Stimulated activated naive B cell treated with anti-CD40 and anti-IgM and Interleukin-4, amounts not matched to agents 10 μg/mL and 1 μg/mL and 100 μg/mL, for 72 hours (primary cell): ENCODE data around the gene IRX3.
"Not testable (repeated sequence)": the region's sequence is repeated elsewhere in the genome, so short reads cannot be mapped to it uniquely, and the experiment has no call there.

Source experiments
- ATAC-seq, 2 donors: fragments of 150-1000 bp; cut with Tn5 transposase; replicated peaks; 2 replicates each; pipeline ENCODE4 v1.10.0; 2021; ENCODE audit warnings: moderate library complexity in 1 of 2
- DNase-seq: peaks from one replicate; pipeline ENCODE4 v3.0.0; 2021
- H3K27ac Mint-ChIP-seq: one replicate; pipeline ENCODE4 v1.8.0; 2022; ENCODE audit warnings: mild to moderate bottlenecking, mixed read lengths
- H3K27me3 Mint-ChIP-seq, 2 donors: one replicate each; pipeline ENCODE4 v1.8.0; 2022; ENCODE audit warnings: mixed read lengths in 2 of 2
- H3K36me3 Mint-ChIP-seq, 2 donors: one replicate each; pipeline ENCODE4 v1.8.0; 2022; ENCODE audit warnings: mixed read lengths in 2 of 2, mild to moderate bottlenecking in 1 of 2
- H3K4me1 Mint-ChIP-seq, 2 donors: one replicate each; pipeline ENCODE4 v1.8.0; 2022; ENCODE audit warnings: mixed read lengths in 2 of 2, mild to moderate bottlenecking in 1 of 2
- H3K4me3 Mint-ChIP-seq, 2 donors: one replicate each; pipeline ENCODE4 v1.8.0; 2022; ENCODE audit warnings: mild to moderate bottlenecking in 2 of 2, mixed read lengths in 2 of 2, moderate library complexity in 1 of 2
- H3K9me3 Mint-ChIP-seq, 2 donors: one replicate each; pipeline ENCODE4 v1.8.0; 2022; ENCODE audit warnings: mixed read lengths in 2 of 2, mild to moderate bottlenecking in 1 of 2

IRX3 gene

DNA sequence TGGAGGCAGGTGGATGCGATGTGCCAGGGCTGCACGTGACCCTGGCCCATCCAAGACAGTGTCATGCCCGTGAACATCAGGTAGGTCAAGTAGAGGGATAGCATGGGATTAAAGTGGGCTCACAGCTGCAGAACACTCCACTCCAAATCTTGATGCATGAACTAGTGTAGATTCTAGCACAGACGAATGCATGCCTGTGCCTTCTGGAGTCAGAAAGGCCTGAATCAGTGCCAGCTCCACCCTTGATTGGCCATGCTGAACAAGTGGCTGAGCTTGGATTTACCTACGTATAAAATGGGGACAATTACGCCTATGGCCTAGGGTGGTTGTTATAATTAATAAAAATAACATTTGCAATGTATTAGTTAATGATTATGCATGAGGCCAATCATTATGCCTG, 10.6 kb downstream of the IRX3 start:
- Mint-ChIP-seq H3K27me3 (peaks cover 22 to 29% of the 10 kb centered on the region in 2 donors), H3K27ac (no peak overlapping the region), H3K4me3 (no peak overlapping the region), H3K4me1 (peaks cover 1 to 2% of the 10 kb centered on the region in 2 donors), H3K9me3 (peaks cover 0 to 3% of the 10 kb centered on the region in 2 donors), H3K36me3 (no peaks in the 10 kb centered on the region)
- ATAC-seq = no peak
- no peak for DNase-seq

DNA sequence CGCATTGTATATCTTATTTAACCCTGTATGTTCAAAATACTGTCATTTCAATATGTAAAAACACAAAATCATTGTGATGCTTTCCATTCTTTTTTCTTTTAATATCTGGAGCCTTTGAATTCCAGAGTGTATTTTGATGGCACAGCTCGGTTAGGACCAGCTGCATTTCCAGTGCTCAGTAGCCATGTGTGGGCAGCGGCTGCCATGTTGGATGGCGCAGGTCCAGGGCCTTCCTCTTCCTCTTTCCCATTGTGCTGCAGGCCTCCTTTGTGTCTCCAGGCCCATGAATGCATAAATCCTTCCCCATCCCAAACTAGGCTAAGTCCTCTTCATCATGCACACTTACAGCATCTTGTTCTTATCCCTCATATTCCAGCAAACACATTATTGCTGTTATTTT, 13.0 kb downstream of the IRX3 start:
- H3K4me1 Mint-ChIP-seq = no peaks in the 10 kb centered on the region
- DNase-seq (no peak), ATAC-seq (no peak)
- H3K27ac Mint-ChIP-seq = no peak overlapping the region
- H3K36me3 Mint-ChIP-seq = no peaks in the 10 kb centered on the region
- no peak overlapping the region for H3K4me3 Mint-ChIP-seq
- H3K9me3 Mint-ChIP-seq = peaks cover 0 to 5% of the 10 kb centered on the region in 2 donors
- peaks cover 11 to 26% of the 10 kb centered on the region in 2 donors for H3K27me3 Mint-ChIP-seq

DNA sequence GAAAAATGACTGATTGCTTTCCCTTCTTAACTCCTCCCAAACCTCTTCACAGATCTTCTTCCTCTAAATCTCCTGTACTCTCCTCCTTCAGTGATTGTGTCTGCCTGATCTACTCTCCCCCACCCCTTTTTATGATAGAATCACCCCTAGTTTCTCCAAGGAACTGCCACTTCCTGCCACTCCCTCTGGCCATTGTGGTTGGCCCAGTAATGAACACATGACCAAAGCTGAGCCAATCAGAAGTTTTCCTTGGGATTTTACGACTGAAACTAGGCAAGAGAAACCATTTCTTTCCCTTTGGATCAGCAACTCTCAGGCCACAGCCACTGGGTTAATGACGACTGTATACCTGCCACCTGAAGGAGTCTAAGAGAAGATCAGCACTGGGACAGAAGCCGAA, 15.9 kb downstream of the IRX3 start:
- H3K27ac Mint-ChIP-seq = no peak overlapping the region
- no peak overlapping the region for H3K4me3 Mint-ChIP-seq
- H3K4me1 Mint-ChIP-seq = no peaks in the 10 kb centered on the region
- DNase-seq (no peak), ATAC-seq (no peak)
- no peaks in the 10 kb centered on the region for H3K36me3 Mint-ChIP-seq
- H3K9me3 Mint-ChIP-seq = peaks cover 0 to 5% of the 10 kb centered on the region in 2 donors
- H3K27me3 Mint-ChIP-seq = peaks cover 20 to 47% of the 10 kb centered on the region in 2 donors

DNA sequence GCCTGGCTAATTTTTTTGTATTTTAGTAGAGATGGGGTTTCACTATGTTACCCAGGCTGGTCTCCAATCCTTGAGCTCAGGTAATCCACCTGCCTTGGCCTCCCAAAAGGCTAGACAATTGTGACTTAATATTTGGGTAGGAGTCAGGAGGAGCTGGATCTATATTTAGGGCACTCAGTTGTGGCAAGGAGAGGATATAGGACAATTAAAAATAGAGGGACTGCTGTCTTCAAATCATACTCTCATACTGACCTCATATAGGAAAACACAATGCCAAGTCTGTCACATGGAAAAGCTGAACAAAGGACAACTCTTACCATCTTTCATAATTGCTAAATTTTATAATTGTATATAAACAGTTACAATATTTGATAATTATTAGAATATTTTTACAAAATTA, 17.1 kb downstream of the IRX3 start:
- H3K4me3 Mint-ChIP-seq = no peak overlapping the region
- ATAC-seq (no peak), DNase-seq (no peak)
- peaks cover 0 to 5% of the 10 kb centered on the region in 2 donors for H3K9me3 Mint-ChIP-seq
- H3K27ac Mint-ChIP-seq = no peak overlapping the region
- peaks cover 23 to 43% of the 10 kb centered on the region in 2 donors for H3K27me3 Mint-ChIP-seq
- H3K4me1 Mint-ChIP-seq = no peaks in the 10 kb centered on the region
- H3K36me3 Mint-ChIP-seq = no peaks in the 10 kb centered on the region

DNA sequence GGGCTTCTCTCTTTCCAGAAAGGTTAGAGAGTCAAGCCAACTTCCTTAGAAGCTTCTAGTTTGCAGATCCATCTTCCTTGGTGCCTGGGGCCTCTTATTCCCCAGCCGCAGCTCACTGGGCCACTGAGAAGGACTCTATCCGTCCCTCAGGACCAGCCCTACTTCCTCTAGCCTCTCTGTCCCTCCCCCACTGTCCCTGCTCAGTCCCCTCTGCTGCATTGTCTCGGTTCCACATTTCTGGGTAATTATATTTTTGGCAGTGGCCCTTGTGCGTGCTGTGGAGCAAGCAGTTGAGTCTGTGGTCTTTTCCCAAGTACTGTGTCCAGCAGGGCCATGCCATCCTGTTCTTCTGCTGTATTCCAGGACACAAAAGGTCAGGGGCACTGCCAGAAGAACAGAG, 17.8 kb downstream of the IRX3 start:
- ATAC-seq = no peak
- no peak overlapping the region for H3K4me3 Mint-ChIP-seq
- DNase-seq = no peak
- peaks cover 22 to 43% of the 10 kb centered on the region in 2 donors for H3K27me3 Mint-ChIP-seq
- no peaks in the 10 kb centered on the region for H3K36me3 Mint-ChIP-seq
- no peak overlapping the region for H3K27ac Mint-ChIP-seq
- H3K9me3 Mint-ChIP-seq = peaks cover 0 to 4% of the 10 kb centered on the region in 2 donors
- H3K4me1 Mint-ChIP-seq = no peaks in the 10 kb centered on the region

DNA sequence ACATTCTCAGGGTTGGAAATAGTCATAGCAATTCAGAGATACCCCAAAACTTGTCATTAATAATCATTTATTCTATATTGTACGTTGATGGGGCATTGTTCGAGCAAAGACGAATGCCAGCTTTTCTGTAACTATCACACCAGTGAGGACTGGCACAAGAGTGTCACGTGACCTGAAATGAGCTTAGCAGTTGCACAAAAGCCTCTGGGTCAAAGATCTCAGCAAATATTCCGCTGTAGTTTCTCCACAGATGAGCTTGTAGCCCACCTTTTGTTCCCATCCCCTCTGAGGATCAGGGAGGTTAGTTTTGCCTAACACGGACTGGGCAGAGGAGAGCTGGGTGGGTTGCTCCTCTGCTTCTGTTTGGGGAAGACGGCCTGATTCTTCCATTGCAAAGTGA, 18.2 kb downstream of the IRX3 start:
- ATAC-seq = no peak
- no peak overlapping the region for H3K4me3 Mint-ChIP-seq
- no peaks in the 10 kb centered on the region for H3K4me1 Mint-ChIP-seq
- DNase-seq = no peak
- H3K27ac Mint-ChIP-seq = no peak overlapping the region
- peaks cover 0 to 1% of the 10 kb centered on the region in 2 donors for H3K9me3 Mint-ChIP-seq
- H3K36me3 Mint-ChIP-seq = no peaks in the 10 kb centered on the region
- peaks cover 26 to 48% of the 10 kb centered on the region in 2 donors for H3K27me3 Mint-ChIP-seq

DNA sequence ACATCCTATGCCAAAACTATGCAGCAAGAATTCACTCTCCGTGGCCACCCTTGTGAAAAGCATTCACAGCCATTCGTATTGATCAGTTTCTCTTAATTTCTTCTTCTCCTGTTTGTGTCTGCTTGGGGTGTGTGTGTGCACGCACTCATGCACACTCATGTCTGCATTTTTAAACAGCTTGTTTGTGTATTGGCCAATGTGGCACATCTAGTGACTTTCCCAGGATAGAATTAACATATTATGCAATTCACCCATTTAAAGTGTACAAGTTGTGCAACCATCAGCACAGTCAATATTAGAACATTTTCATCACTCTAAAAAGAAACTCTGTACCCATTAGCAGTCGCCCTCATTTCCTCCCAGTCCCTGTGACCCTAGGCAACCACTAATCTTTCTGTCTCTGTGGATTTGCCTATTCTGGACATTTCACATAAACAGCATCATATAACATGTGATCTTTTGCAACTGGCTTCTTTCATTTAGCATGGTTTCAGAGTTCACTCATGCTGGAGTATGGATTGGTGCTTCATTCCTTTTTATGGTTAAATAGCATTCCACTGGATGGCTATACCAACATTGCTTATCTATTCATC, 20.1 kb downstream of the IRX3 start:
- H3K27ac Mint-ChIP-seq = no peak overlapping the region
- H3K36me3 Mint-ChIP-seq = no peaks in the 10 kb centered on the region
- H3K9me3 Mint-ChIP-seq = peaks cover 0 to 4% of the 10 kb centered on the region in 2 donors
- H3K4me3 Mint-ChIP-seq = no peak overlapping the region
- H3K4me1 Mint-ChIP-seq = no peaks in the 10 kb centered on the region
- H3K27me3 Mint-ChIP-seq = peaks cover 27 to 53% of the 10 kb centered on the region in 2 donors
- no peak for DNase-seq
- no peak for ATAC-seq

DNA sequence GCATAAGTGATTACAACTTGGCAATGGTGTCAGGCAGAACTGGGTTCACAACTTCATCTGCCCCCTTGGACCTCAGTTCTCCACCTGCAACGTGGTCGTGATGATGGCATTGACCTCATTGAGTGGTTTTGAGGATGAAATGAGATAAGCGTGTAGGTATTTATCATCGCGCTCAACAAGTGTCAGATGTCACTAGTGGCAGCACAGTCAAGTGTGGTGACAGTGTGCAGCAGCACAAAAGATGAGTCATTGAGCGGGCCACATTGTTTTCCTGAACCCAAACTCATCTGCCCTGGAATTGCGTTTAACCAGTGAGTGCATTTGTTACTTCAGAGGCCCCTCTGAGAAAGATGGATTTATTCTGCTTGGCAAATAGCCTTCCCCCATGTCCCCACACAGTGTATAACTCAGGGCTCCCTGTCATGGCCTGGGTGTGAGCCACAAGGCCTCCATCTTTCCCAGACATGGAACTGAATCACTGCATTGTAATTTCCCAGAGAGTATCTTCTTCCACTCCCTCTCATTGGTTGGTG, 20.9 kb downstream of the IRX3 start:
- no peak for ATAC-seq

DNA sequence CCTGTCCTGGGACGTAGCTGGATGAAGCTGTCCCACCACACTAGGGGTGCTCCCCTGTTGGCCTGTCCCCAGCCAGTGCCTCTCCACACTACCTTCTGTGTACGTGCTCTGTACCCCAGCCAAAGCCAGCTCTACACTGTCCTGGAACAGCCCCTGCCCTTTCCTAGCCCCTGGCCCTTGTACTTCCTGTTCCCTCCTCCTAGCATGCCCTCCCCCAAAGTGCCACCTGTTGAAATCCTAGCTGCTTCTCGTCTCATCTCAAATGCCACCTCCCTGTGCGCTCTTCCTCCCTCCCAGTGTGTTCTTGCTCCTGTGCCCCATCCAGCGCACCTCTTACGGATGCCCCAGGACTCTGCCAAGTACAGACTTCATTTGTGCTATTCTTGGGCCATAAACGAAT, 33.5 kb downstream of the IRX3 start:
- Mint-ChIP-seq H3K4me1 (no peaks in the 10 kb centered on the region), H3K9me3 (peaks cover 0 to 1% of the 10 kb centered on the region in 2 donors), H3K27me3 (peaks cover 5 to 6% of the 10 kb centered on the region in 2 donors), H3K4me3 (no peak overlapping the region), H3K36me3 (no peaks in the 10 kb centered on the region), H3K27ac (no peak overlapping the region)
- no peak for DNase-seq
- no peak for ATAC-seq

More for the DNA sequence above, 20.9 kb downstream of the IRX3 start:
- Mint-ChIP-seq H3K36me3 (no peaks in the 10 kb centered on the region), H3K27me3 (peaks cover 25 to 50% of the 10 kb centered on the region in 2 donors), H3K4me3 (no peak overlapping the region), H3K27ac (no peak overlapping the region), H3K9me3 (peaks cover 0 to 4% of the 10 kb centered on the region in 2 donors), H3K4me1 (no peaks in the 10 kb centered on the region)
- DNase-seq = no peak

DNA sequence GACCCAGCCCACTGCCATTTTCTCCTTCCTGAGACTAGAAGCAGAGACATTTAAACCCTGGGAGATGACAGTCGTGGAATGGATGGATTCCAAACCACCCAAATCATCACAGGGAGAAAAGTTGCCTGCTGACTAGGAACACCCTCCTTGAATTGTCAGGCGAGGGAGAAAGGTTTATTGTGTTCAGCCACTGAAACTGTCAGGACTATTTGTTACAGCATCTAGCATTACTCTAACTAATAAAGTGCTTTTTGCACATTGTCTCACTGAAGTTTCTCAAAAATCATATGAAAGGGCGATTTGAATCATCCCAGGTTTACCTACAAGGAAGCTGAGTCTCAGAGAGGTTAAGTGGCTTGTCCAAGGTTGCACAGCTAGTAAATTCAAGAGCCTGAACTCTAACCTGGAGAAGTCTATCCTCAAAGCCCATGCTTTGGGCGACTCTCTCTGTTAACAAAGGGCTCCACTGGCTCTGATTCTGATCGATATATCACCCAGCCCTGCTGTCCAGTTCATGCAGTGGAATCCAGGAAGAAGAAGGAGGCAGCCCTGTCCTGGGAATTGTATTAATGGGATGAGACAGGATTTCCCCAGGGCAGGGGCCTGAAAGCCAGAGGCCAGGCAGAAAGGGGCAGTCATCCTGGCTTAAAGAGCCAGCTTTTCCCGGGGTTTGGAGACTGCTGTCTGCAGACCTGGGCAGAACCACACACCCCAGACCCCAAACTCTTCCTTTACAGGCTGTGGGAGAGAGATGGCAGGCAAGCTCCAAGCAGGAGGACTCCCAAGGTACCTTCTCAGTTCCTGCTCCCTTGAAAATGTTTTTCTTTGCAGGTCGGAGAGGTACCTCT, 37.5 kb downstream of the IRX3 start:
- H3K4me3 Mint-ChIP-seq = no peak overlapping the region
- no peak for DNase-seq
- peaks cover 4 to 5% of the 10 kb centered on the region in 2 donors for H3K9me3 Mint-ChIP-seq
- H3K27me3 Mint-ChIP-seq = peaks cover 5 to 9% of the 10 kb centered on the region in 2 donors
- H3K27ac Mint-ChIP-seq = no peak overlapping the region
- ATAC-seq = no peak
- H3K36me3 Mint-ChIP-seq = no peaks in the 10 kb centered on the region
- no peaks in the 10 kb centered on the region for H3K4me1 Mint-ChIP-seq

DNA sequence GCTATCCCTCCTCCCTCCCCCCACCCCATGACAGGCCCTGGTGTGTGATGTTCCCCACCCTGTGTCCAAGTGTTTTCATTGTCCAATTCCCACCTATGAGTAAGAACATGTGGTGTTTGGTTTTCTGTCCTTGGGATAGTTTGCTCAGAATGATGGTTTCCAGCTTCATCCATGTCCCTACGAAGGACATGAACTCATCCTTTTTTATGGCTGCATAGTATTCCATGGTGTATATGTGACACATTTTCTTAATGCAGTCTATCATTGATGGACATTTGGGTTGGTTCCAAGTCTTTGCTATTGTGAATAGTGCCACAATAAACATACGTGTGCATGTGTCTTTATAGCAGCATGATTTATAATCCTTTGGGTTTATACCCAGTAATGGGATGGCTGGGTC, 38.9 kb downstream of the IRX3 start:
- not testable (repeated sequence) for H3K36me3 Mint-ChIP-seq, DNase-seq, ATAC-seq, H3K4me3 Mint-ChIP-seq, H3K4me1 Mint-ChIP-seq, H3K9me3 Mint-ChIP-seq, H3K27ac Mint-ChIP-seq
- peaks cover 5 to 13% of the 10 kb centered on the region in 2 donors for H3K27me3 Mint-ChIP-seq

DNA sequence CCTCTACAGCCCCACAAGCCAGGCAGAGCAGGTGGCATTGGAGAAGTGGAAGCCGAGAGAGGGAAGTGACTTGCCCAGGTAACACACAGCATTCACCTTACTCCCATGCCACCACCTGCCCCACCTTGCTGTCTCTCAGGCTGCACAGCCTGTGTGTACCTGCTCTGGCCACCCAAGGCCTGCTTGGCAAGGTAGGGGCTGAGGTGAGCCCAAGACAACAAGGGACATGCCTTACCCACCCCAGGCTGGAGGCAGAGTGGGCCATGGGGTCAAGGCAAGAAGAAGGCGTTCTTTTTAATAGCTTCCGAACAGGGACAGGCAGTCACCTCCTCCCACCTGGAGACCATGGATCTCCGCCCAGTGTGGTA, 40.1 kb downstream of the IRX3 start:
- peaks cover 4 to 5% of the 10 kb centered on the region in 2 donors for H3K9me3 Mint-ChIP-seq
- H3K4me3 Mint-ChIP-seq = no peak overlapping the region
- H3K27ac Mint-ChIP-seq = no peak overlapping the region
- ATAC-seq = no peak
- peaks cover 5 to 13% of the 10 kb centered on the region in 2 donors for H3K27me3 Mint-ChIP-seq
- no peaks in the 10 kb centered on the region for H3K4me1 Mint-ChIP-seq
- H3K36me3 Mint-ChIP-seq = no peaks in the 10 kb centered on the region
- DNase-seq = no peak

DNA sequence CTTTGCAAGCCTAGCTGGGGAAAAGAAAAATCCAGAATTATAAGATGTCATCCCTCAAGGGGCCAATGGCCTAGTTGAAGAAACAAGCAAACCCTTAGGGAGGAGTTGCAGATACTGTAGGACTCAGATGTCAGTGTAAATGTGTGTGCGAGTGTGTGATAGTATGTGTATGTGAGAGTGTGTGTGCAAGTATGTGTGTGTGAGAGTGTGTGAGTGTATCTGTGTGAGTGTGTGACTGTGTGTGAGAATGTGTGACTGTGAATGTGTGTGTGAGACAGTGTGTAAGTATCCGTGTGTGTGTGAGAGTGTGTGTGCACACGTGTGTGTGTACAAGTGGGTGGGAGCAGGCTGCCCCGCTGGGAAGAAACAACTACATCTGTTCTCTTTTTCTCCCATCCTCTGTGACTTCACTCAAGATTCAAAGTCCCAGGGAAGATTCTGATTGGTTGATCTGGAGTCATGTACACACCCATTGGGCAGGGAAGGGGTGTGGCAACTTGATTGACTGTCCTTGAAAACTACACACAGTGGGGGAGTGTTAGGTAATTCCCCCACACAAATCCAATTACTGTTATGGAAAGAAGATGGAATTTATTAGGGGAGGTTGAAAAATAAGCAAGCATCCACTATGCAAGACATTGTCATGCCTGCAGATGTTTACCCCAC, 40.7 kb downstream of the IRX3 start:
- H3K36me3 Mint-ChIP-seq = no peaks in the 10 kb centered on the region
- no peak for ATAC-seq
- no peak for DNase-seq
- H3K4me3 Mint-ChIP-seq = no peak overlapping the region
- H3K4me1 Mint-ChIP-seq = no peaks in the 10 kb centered on the region
- H3K27ac Mint-ChIP-seq = no peak overlapping the region
- peaks cover 5 to 13% of the 10 kb centered on the region in 2 donors for H3K27me3 Mint-ChIP-seq
- H3K9me3 Mint-ChIP-seq = peaks cover 4 to 5% of the 10 kb centered on the region in 2 donors

DNA sequence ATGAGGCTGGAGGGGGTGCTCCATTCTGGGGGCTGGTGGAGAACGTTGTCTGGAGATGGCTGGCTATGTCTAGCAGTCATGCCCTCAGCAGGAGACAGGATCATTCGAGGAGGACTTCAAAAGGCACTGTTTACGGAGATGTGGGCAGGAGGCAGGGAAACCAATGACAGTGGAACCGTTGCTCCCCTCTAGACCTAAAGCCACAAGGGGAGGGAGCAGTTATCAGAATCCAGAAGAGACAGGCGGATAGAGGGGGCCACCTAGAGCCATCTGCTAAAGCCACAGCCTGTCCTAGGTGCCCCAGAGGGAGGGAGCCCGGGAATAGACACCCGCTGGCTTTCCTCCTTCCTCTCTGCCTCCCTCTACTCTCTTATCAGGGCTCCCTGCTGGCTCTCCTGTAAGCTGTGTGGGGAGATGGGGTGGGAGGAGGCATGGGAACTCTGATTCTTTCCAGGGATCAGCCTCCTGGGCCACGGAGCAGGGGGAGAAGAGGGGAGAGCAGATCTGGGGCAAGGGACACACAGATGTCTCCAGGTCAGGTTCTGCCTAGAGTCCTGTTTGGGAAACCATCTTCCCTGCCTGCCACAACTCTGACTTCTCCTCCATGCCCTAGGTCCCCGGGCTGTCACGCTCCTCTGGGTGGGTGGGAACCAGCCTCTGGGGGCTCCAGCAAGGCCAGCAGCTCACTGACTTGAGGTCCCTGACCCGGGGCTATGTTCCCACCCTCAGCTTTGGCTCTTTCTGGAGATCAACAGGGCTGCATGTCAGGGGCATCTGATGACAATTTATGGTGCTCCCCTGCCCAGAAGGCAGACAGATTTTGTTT, 42.3 kb downstream of the IRX3 start:
- peaks cover 4 to 5% of the 10 kb centered on the region in 2 donors for H3K9me3 Mint-ChIP-seq
- no peak overlapping the region for H3K27ac Mint-ChIP-seq
- H3K4me1 Mint-ChIP-seq = no peaks in the 10 kb centered on the region
- DNase-seq = no peak
- no peak for ATAC-seq
- H3K36me3 Mint-ChIP-seq = no peaks in the 10 kb centered on the region
- H3K27me3 Mint-ChIP-seq = peaks cover 5 to 13% of the 10 kb centered on the region in 2 donors
- no peak overlapping the region for H3K4me3 Mint-ChIP-seq
